ENCODE results near the gene SOCS7.

Gene SOCS7

GRCh38 chr17:38369124-38369886 is 17.7 kb downstream of the SOCS7 start:
- DNase-seq = no peak

GRCh38 chr17:38379448-38379847 is 27.8 kb downstream of the SOCS7 start:
- DNase-seq = no peak

GRCh38 chr17:38395090-38395489 is 43.4 kb downstream of the SOCS7 start:
- DNase-seq = no peak

GRCh38 chr17:38397227-38397626 is 45.6 kb downstream of the SOCS7 start:
- DNase-seq = no peak

GRCh38 chr17:38400286-38400685 is 48.6 kb downstream of the SOCS7 start:
- DNase-seq = no peak

GRCh38 chr17:38401459-38401858 is 49.8 kb downstream of the SOCS7 start:
- no peak for DNase-seq

- DNase-seq = no peak
These were observed 51.3 kb downstream of the SOCS7 start for GRCh38 chr17:38402897-38403296.

- DNase-seq = no peak
These were observed 51.8 kb downstream of the SOCS7 start for GRCh38 chr17:38403491-38403890.

- no peak for DNase-seq
These were observed 52.7 kb downstream of the SOCS7 start for GRCh38 chr17:38404174-38404943.

- DNase-seq = no peak
These were observed 54.0 kb downstream of the SOCS7 start for GRCh38 chr17:38405654-38406053.

- no peak for DNase-seq
These were observed 58.6 kb downstream of the SOCS7 start for GRCh38 chr17:38410201-38410600.

GRCh38 chr17:38415250-38416194 is 63.9 kb downstream of the SOCS7 start:
- no peak for DNase-seq

GRCh38 chr17:38416840-38417209 is 65.2 kb downstream of the SOCS7 start:
- no peak for DNase-seq

- no peak for DNase-seq
These were observed 65.7 kb downstream of the SOCS7 start for GRCh38 chr17:38417210-38417951.

GRCh38 chr17:38418062-38418692 is 66.5 kb downstream of the SOCS7 start:
- DNase-seq = peak; percentile 17

- DNase-seq = no peak
These were observed 67.3 kb downstream of the SOCS7 start for GRCh38 chr17:38418693-38419507.

- DNase-seq = no peak
These were observed 67.9 kb downstream of the SOCS7 start for GRCh38 chr17:38419508-38419981.

- DNase-seq = no peak
These were observed 68.9 kb downstream of the SOCS7 start for GRCh38 chr17:38420518-38420917.

GRCh38 chr17:38421171-38421841 is 69.7 kb downstream of the SOCS7 start:
- DNase-seq = no peak
